HL-60 (cell line): ENCODE measurements around the gene FLAD1.

ENCODE experiments used
- DNase-seq, 2 experiments: peaks; one replicate each; pipeline ENCODE4 v3.0.0-alpha.2; 2010 to 2020; ENCODE audit warnings: low read depth in 1 of 2, low spot score in 1 of 2
- H3K27ac ChIP-seq: fragments of 250-450 bp; sonication (Bioruptor Pico); replicated peaks from 2 replicates; pipeline ENCODE4 v1.5.1; 2020; ENCODE audit warnings: mild to moderate bottlenecking, moderate library complexity
- H3K27me3 ChIP-seq: fragments of 250-450 bp; sonication (Bioruptor Pico); 2 replicates; pipeline ENCODE4 v1.5.1; 2021; ENCODE audit warnings: mild to moderate bottlenecking, moderate library complexity; ENCODE audit not compliant: insufficient read depth, poor library complexity, severe bottlenecking
- H3K4me3 ChIP-seq: replicated peaks from 2 replicates; pipeline ENCODE4 v1.5.1; 2011; ENCODE audit warnings: mild to moderate bottlenecking, control low read depth, low read length; ENCODE audit not compliant: insufficient read depth
- GABPA ChIP-seq: IDR thresholded peaks from 2 replicates; pipeline ENCODE4 v1.6.1; 2012; ENCODE audit warnings: low read depth
- POLR2AphosphoS5 ChIP-seq: IDR thresholded peaks from 2 replicates; pipeline ENCODE4 v1.6.1; 2012; ENCODE audit warnings: low read depth
- REST ChIP-seq: IDR thresholded peaks from 2 replicates; pipeline ENCODE4 v1.6.1; 2012; ENCODE audit warnings: low read depth; ENCODE audit not compliant: insufficient replicate concordance
- SPI1 ChIP-seq: IDR thresholded peaks from 2 replicates; pipeline ENCODE4 v1.6.1; 2012; ENCODE audit warnings: low read depth, mild to moderate bottlenecking, borderline replicate concordance
- TF ChIP-seq, protein P1 (sequence below): IDR thresholded peaks from one replicate; pipeline ENCODE4 v1.5.1; 2011; ENCODE audit warnings: low read length, control low read depth, inconsistent platforms; ENCODE audit not compliant: insufficient read depth

FLAD1 gene

GRCh38 chr1:154972213-154972516 is 11.0 kb upstream of the FLAD1 start:
- DNase-seq = no peak
- Histone ChIP-seq H3K27ac (no peak overlapping the region), H3K4me3 (no peak overlapping the region), H3K27me3 (no peaks in the 10 kb centered on the region)
- TF ChIP-seq, protein P1, sequence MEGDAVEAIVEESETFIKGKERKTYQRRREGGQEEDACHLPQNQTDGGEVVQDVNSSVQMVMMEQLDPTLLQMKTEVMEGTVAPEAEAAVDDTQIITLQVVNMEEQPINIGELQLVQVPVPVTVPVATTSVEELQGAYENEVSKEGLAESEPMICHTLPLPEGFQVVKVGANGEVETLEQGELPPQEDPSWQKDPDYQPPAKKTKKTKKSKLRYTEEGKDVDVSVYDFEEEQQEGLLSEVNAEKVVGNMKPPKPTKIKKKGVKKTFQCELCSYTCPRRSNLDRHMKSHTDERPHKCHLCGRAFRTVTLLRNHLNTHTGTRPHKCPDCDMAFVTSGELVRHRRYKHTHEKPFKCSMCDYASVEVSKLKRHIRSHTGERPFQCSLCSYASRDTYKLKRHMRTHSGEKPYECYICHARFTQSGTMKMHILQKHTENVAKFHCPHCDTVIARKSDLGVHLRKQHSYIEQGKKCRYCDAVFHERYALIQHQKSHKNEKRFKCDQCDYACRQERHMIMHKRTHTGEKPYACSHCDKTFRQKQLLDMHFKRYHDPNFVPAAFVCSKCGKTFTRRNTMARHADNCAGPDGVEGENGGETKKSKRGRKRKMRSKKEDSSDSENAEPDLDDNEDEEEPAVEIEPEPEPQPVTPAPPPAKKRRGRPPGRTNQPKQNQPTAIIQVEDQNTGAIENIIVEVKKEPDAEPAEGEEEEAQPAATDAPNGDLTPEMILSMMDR = no peak
- no peak for TF ChIP-seq POLR2AphosphoS5
- TF ChIP-seq GABPA = no peak
- no peak for TF ChIP-seq REST
- no peak for TF ChIP-seq SPI1

DNA sequence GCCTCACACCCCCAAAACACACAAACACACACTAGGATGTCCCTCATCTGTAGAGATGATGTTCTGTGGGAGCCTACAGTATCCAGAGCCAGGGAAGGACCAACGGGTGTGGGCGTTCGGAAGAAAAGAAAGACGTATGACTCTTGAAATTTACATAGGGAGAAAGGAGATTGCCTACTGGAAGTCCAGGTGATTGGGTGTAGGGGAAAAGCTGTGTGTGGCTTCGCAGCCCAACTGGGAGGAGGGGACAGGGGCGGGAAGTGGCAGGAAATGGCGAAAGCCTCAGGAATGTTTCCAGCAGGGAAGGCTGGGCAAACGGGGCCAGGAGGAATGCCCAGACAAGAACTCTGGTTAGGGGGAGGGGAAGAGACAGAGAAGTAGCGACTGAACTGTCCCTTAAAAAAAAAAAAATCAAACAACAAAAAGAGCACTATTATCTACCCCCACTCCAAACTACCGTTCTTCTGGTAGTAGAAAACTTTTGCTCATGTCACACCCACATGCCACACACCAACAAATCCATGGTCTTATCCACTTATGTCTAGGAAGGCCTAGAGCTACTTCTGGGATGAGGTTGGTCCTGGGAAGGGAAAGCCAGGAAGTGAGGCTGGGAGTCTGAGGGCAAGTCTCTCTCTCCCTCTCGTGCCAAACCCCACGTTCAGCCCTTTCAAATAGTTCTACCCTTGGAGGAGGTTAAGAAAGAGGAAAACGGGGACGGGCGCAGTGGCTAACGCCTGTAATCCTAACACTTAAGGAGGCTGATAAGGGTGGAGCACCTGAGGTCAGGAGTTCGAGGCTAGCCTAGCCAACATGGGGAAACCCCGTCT is 10.4 kb upstream of the FLAD1 start:
- TF ChIP-seq, protein P1 = no peak
- no peak for TF ChIP-seq GABPA
- TF ChIP-seq REST = no peak
- TF ChIP-seq SPI1 = no peak
- no peak for TF ChIP-seq POLR2AphosphoS5
- peak overlapping the region; percentile 53 for H3K4me3 ChIP-seq
- no peak overlapping the region for H3K27ac ChIP-seq
- DNase-seq = no peak
- no peaks in the 10 kb centered on the region for H3K27me3 ChIP-seq

- H3K4me3 ChIP-seq = peak overlapping the region; percentile 53
- no peak for TF ChIP-seq REST
- TF ChIP-seq SPI1 = no peak
- TF ChIP-seq GABPA = no peak
- no peak for TF ChIP-seq POLR2AphosphoS5
- TF ChIP-seq, protein P1 = no peak
- peak; percentile 85 to 97 for DNase-seq
Observed at GRCh38 chr1:154973344-154974101, 9.6 kb upstream of the FLAD1 start.

More at GRCh38 chr1:154973344-154974101, 9.6 kb upstream of the FLAD1 start:
- H3K27ac ChIP-seq = peak overlapping the region; percentile 96
- H3K27me3 ChIP-seq = no peaks in the 10 kb centered on the region
